HG03108 (cell line): Measurements from ENCODE around the gene KCTD15.

Experiments used
- ATAC-seq: cut with Tn5 transposase; IDR thresholded peaks from one replicate; pipeline ENCODE4 v1.9.1; 2021; ENCODE audit warnings: moderate library complexity; ENCODE audit not compliant: unreplicated experiment

KCTD15 gene

DNA sequence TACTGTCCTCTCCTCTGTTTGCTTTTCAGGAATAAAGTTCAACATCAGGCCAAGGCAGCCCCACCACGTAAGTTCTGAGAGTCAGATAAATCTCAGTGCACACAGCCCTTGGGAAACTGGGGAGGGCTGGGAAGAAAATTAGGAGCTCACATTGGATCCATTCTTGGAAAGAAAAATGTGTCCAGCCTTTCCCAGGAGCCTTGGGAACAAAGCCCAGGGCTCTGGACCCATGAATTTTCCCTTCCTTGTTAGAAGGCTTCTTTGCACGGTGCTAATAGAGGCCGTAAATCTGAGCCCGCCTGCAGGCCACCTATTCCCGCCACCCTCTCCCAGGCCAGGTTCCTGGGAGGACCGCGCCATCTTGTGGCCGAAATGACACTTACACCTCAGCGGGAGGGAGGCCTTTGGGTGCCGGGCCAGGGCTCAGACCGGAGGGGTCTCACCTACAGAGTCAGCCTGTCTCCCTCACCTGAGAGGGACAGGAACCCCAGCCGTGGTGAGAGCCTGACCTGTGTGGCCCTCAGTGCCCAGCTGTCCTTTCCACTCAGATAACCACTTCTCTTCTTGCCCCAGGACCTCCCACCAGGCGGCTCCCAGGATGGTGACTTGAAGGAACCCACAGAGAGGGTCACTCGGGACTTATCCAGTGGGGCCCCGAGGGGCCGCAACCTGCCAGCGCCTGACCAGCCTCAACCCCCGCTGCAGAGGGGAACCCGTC, 25.1 kb upstream of the KCTD15 start:
- no peak for ATAC-seq

- ATAC-seq, result no peak
Measured at GRCh38 chr19:33772102-33772857, 24.4 kb upstream of the KCTD15 start.

DNA sequence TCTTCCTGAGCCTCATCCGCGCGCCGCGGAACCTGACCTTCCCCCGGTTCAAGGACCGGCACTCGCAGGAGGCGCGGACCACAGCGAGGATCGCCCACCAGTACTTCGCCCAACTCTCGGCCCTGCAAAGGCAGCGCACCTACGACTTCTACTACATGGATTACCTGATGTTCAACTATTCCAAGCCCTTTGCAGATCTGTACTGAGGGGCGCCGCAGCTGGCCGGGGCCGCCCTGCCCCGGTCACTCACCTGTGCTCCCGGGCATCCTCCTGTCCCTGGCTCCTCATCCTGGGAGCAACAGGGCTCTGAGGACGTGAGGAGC, 23.9 kb upstream of the KCTD15 start:
- no peak for ATAC-seq

DNA sequence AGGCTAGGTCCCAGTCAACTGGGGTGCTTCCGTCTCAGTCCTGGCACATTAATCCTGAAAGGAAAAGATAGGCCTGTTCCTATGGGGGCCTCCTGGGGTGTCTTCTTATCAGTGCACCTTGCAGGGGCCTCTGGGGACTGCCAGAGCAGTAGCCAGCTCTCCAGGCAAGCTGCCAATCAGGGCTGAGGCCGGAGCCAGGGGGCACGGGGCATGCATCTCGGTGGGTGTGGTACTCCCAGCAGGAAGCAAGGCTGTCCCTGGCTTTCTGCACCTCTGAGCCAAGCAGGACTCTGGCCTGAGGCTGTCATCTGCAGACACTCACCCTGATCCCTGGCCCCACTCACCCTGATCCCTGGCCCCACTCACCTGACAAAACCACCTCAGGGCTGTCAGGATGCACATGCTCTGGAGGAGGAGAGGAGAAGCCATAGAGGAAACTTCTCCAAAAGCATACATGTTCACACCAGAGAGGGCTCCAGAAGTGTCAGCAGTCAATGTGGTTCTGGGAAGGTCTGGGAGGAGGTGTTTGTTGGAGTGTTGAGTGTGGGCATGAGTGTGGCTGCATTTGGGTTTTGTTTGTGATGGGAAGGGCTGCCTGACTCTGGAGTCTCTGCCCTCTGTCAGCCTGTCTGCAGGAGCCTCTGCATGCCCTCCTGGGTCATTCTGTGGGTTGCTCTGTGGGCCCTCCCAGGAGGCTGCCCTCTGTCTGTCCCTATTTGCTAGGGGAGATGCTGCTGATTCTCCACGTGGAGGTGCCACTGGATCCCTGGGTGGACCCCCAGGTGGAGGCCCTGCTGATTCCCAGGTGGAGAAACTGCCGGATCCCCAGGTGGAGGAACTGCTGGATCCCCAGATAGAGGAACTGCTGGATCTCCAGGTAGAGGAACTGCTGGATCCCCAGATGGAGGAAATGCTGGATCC, 22.7 kb upstream of the KCTD15 start:
- ATAC-seq, result no peak

DNA sequence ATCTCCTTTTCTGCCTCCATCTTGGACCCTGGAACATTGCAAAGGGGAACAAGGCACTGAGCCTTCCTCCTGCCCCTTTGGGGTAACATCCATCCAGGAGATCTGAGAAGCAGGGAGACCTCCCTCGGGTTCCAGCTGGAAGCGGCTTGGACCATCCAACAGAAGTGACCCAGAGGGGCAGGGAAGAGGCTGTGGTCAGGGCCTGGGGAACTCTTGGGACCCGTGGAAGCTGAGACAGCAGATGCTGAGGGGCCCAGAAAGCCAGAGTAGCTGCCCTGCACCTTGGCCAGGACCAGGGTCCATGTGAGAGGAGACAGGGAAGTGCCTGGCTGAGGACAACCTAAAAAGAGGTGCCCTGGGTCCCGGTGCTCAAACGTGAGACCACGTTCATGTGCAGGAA, 21.9 kb upstream of the KCTD15 start:
- ATAC-seq, result no peak

DNA sequence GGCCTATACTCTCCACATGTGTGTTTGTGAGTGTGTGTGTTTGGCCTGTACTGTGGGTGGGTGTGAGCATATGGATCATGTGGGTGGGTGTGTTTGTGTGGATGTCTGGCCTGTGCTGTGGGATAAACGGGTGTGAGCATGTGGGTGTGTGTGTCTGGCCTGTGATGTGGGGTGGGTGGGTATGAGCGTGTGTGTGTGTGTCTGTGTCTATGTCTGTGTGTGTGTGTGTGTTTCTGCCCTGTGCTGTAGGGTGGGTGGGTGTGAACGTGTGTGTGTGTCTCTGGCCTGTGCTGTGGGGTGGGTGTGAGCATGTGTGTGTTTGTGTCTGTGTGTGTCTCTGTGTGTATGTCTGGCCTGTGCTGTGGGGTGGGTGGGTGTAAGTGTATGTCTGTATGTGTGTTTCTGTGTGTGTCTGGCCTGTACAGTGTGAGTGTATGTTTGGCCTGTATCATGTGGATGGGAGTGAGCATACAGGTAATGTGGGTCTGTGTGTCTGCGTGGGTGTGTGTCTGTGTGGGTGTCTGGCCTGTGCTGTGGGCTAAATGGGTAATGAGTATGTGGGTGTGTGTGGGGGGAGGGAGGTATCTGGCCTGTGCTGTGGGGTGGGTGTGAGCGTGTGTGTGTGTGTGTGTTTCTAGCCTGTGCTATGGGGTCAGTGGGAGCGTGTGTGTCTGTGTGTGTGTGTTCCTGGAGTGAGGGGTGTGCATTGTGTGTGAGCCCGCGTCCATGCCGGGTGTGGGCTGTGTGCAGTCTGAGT, 20.8 kb upstream of the KCTD15 start:
- ATAC-seq, result no peak

GRCh38 chr19:33777351-33777750, 19.3 kb upstream of the KCTD15 start:
- ATAC-seq, result no peak

GRCh38 chr19:33777753-33778088, 18.9 kb upstream of the KCTD15 start:
- ATAC-seq, result no peak

- peak; percentile 89 for ATAC-seq
Measured at GRCh38 chr19:33778089-33778791, 18.4 kb upstream of the KCTD15 start.

DNA sequence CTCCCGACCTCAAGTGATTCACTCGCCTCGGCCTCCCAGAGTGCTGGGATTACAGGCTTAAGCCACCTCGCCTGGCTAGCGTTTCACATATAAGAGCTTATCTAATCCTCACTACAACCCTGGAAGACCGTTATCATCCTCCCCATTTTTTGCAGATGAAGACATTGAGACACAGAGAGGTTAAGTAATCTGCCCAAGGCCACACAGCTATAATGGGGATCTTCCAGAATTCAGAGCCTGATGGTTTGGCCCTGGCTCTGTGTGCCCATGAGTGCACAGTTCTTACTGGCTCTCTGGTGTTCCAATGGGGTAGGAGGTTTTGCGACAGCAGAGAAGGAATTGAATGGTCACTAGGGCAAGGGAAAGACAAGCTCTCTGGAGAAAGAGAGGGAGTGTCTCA, 16.8 kb upstream of the KCTD15 start:
- no peak for ATAC-seq

- no peak for ATAC-seq
Measured at GRCh38 chr19:33780251-33780650, 16.4 kb upstream of the KCTD15 start.

DNA sequence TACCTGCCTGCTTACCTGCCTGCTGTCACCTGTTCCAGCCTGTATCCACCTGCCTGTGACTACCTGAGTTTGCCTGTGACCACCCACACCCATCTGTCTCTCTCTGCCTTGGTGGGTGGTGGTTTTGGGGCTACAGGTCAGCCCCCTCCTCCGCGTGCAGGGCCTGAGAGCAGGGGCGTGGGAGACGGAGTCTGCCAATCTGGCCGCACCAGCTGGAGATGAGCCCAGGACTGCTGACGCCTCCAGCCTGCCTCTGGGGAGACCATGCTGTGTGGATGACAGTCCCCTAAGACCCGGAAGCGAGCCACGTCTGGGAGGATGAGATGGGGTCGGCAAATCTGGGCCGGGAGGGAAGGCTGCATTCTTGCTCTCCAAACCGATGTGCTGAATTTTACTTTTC, 15.9 kb upstream of the KCTD15 start:
- no peak for ATAC-seq

DNA sequence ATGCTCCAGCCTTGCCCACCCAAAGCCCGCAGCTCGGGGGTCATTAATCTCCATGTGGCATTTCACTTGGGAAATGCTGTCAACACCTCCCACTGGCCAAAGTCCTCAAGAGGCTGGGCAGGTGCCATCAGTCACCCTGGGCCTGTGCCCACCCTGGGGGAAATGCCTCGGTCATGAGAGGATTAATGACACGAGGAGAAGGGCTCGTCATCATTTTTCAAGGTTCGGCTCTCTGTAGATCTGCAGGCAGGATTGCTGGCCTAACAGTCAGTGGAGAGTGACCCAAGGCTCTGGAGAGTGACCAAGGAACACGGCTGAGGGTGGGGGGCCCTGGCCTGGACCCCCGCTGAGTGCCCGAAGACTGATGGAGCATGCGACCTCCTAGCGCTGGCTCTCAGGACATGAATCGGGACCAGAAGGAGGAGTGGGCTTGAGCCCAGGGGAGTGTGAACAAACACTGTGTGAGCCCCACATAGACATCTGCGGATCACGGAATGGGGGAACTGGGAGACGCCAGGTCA, 15.2 kb upstream of the KCTD15 start:
- ATAC-seq, result no peak

- ATAC-seq, result no peak
Measured at GRCh38 chr19:33781996-33782395, 14.7 kb upstream of the KCTD15 start.

GRCh38 chr19:33784432-33784831, 12.2 kb upstream of the KCTD15 start:
- ATAC-seq, result no peak

DNA sequence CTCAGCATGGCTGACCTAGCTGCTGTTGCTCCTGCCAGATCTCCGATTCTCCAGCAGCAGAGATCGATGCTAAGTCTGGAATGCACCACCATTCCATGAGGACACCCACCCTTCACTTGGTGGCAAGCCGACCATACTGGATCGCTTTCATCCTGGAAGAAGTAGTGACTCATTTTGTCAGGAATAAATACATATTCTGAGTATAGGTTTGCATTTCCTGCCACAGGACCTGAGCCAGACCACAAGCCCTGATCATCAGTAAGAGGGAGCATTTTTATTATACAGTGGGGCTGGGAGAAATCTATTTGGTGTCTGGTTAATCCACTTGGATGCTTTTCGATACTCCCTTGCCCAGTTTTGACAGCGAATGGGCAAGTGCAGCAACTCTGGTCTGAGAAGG, 10.9 kb upstream of the KCTD15 start:
- ATAC-seq, result no peak

GRCh38 chr19:33788676-33789075, 8.0 kb upstream of the KCTD15 start:
- no peak for ATAC-seq

DNA sequence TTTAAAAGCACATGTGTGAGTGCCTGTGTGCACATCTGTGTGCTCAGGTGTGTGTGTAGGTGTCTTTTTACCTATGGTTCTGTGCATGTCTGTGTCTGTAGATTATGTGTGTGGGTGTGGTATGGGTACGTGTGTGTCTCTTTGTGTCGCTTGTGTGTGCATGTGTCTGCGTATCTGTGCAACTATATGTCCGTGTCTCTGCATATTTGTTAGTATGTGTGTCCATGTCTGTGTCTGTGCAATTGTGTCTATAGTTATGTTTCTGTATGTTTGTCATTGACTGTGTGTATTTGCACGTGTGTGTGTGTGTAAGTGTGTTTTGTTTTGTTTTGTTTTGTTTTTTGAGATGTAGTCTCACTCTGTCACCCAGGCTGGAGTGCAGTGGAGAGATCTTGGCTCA, 7.3 kb upstream of the KCTD15 start:
- no peak for ATAC-seq

- no peak for ATAC-seq
Measured at GRCh38 chr19:33794683-33795369, 1.8 kb upstream of the KCTD15 start.
